ENCODE results near the gene DDHD1. TPM values are rescaled to one million over a fixed set of nuclear protein-coding genes. Genes with fewer than 3 reads are reported as not detected.
A peak's percentile ranks its signal among the peaks of the same experiment; 100 is the strongest.

DDHD1 gene
- total RNA-seq, 6 experiments from 2014 or later, result 2.7 to 8.4 (median 6.0) TPM

- no peak for ATAC-seq
- DNase-seq, result no peak
- Histone ChIP-seq H3K27me3 (no peaks in the 10 kb centered on the region), H3K9me3 (no peaks in the 10 kb centered on the region), H3K4me3 (no peak overlapping the region), H3K36me3 (no peaks in the 10 kb centered on the region), H3K4me1 (peaks cover 0 to 17% (median 4%) of the 10 kb centered on the region in 4 donors), H3K27ac (no peak overlapping the region)
- TF ChIP-seq CTCF (IDR thresholded peaks at IDR 0.05), result no peak
- TF ChIP-seq POLR2A (IDR thresholded peaks at IDR 0.05), result no peak
- 96% methylated on average over 2 of the region's 2 CpGs for WGBS (ENCODE audit: insufficient coverage, low coverage, low lambda C conversion rate, missing lambda C conversion rate)
- intact Hi-C loops (cut with DNase I), result no loop called here
Observed at GRCh38 chr14:53044486-53044885, 108.6 kb downstream of the DDHD1 start.

GRCh38 chr14:53043027-53043581, 110.0 kb downstream of the DDHD1 start:
- 10% methylated on average over 4 of the region's 7 CpGs for WGBS (ENCODE audit: insufficient coverage, low coverage, low lambda C conversion rate, missing lambda C conversion rate)
- Histone ChIP-seq H3K4me3 (peak overlapping the region; percentile 1 to 12 (median 8)), H3K27me3 (no peaks in the 10 kb centered on the region), H3K36me3 (no peaks in the 10 kb centered on the region), H3K27ac (peak overlapping the region; percentile 13 to 66 (median 65)), H3K4me1 (peaks cover 0 to 17% (median 4%) of the 10 kb centered on the region in 4 donors), H3K9me3 (no peaks in the 10 kb centered on the region)
- peak; percentile 62 to 81 (median 74) for ATAC-seq
- DNase-seq, result peak; percentile 35 to 58 (median 58)
- TF ChIP-seq POLR2A (IDR thresholded peaks at IDR 0.05) (no peak), CTCF (IDR thresholded peaks at IDR 0.05) (no peak)
- intact Hi-C loops (cut with DNase I), result no loop called here

GRCh38 chr14:53042480-53042879, 110.6 kb downstream of the DDHD1 start:
- peaks cover 0 to 17% (median 4%) of the 10 kb centered on the region in 4 donors for H3K4me1 ChIP-seq
- TF ChIP-seq CTCF (IDR thresholded peaks at IDR 0.05) (no peak), POLR2A (IDR thresholded peaks at IDR 0.05) (no peak)

DNA sequence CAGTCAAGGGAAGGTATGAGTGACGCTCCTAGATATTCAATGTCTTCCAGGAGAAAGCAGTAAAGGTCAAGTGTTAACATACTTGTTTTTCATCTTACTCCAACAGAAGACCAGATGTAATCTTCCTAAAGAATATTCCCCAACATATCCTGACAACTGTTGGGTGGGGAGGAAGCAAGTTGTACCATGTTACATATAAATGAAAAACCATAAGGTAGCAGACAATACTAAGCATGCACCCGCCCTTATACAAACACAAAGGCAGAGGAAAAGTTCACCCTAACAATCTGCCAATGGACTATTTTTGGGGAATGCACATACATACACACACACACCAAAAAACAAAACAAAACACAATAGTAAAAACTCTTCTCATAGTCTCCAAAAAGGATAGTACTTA, 112.1 kb downstream of the DDHD1 start:
- no peaks in the 10 kb centered on the region for H3K9me3 ChIP-seq
- H3K27ac ChIP-seq, result no peak overlapping the region
- DNase-seq (no peak), ATAC-seq (no peak)
- intact Hi-C loops (cut with DNase I), result no loop called here
- 94% methylated on average over 2 of the region's 2 CpGs for WGBS (ENCODE audit: insufficient coverage, low coverage, low lambda C conversion rate, missing lambda C conversion rate)
- H3K4me1 ChIP-seq, result peaks cover 0 to 17% (median 4%) of the 10 kb centered on the region in 4 donors
- TF ChIP-seq POLR2A (IDR thresholded peaks at IDR 0.05) (no peak), CTCF (IDR thresholded peaks at IDR 0.05) (no peak)
- no peaks in the 10 kb centered on the region for H3K36me3 ChIP-seq
- no peak overlapping the region for H3K4me3 ChIP-seq
- no peaks in the 10 kb centered on the region for H3K27me3 ChIP-seq

More at GRCh38 chr14:53042480-53042879, 110.6 kb downstream of the DDHD1 start:
- Histone ChIP-seq H3K36me3 (no peaks in the 10 kb centered on the region), H3K27ac (peak overlapping the region; percentile 51 to 66 (median 65)), H3K27me3 (no peaks in the 10 kb centered on the region), H3K9me3 (no peaks in the 10 kb centered on the region), H3K4me3 (peak overlapping the region; percentile 1 to 12 (median 8))
- WGBS (ENCODE audit: insufficient coverage, low coverage, low lambda C conversion rate, missing lambda C conversion rate), result 16% methylated on average over 4 of the region's 4 CpGs
- peak; percentile 91 to 96 (median 94) for ATAC-seq
- intact Hi-C loops (cut with DNase I), result no loop called here
- DNase-seq, result peak in 2 of 3 donors; percentile 22 to 63

All from right lobe of liver (tissue), 6 donors.